H1 (cell line): ENCODE results near the gene ZNF608.

Source experiments
- BRCA1 ChIP-seq: IDR thresholded peaks from 2 replicates; pipeline ENCODE4 v1.6.1; 2012; ENCODE audit warnings: low read depth, low read length, improper control_type of control experiment
- CBX5 ChIP-seq: fragments of 300-800, 300-1000 bp; sonication (generic); IDR thresholded peaks from 2 replicates; pipeline ENCODE4 v1.7.1; 2016; ENCODE audit warnings: antibody characterized with exemption, low read length, low read depth
- EP300 ChIP-seq, 2 experiments: IDR thresholded peaks; 1 replicate in 1 of 2; 2 replicates in 1 of 2; pipeline ENCODE4 v1.6.1; 2011 to 2012; ENCODE audit warnings: low read depth in 2 of 2, low read length in 2 of 2, mild to moderate bottlenecking in 2 of 2, borderline replicate concordance in 1 of 2, inconsistent platforms in 1 of 2, moderate library complexity in 1 of 2
- EZH2 ChIP-seq: fragments of 200-600 bp; sonication (generic); IDR thresholded peaks from 2 replicates; pipeline ENCODE4 v1.7.1; 2012; ENCODE audit warnings: low read depth, mild to moderate bottlenecking, moderate library complexity, low read length, inconsistent platforms; ENCODE audit not compliant: severe bottlenecking
- HDAC6 ChIP-seq: IDR thresholded peaks from one replicate; pipeline ENCODE4 v1.7.1; 2012; ENCODE audit warnings: low read depth, mild to moderate bottlenecking, inconsistent platforms, low read length, moderate library complexity
- POLR2A ChIP-seq, 2 experiments: IDR thresholded peaks; 1 replicate in 1 of 2; 2 replicates in 1 of 2; pipeline ENCODE4 v1.6.1; 2011; ENCODE audit warnings: low read depth in 2 of 2, low read length in 2 of 2, mild to moderate bottlenecking in 2 of 2; ENCODE audit errors: control extremely low read depth in 1 of 2
- SP1 ChIP-seq: IDR thresholded peaks from 2 replicates; pipeline ENCODE4 v1.6.1; 2011; ENCODE audit warnings: low read depth, low read length
- TF ChIP-seq, protein P1 (sequence below): IDR thresholded peaks from 2 replicates; pipeline ENCODE4 v1.6.1; 2011; ENCODE audit warnings: low read length, improper control_type of control experiment
- TF ChIP-seq, protein P2 (sequence below): IDR thresholded peaks from 2 replicates; pipeline ENCODE4 v1.6.1; 2011; ENCODE audit warnings: low read depth, mild to moderate bottlenecking, low read length; ENCODE audit not compliant: insufficient read depth

DNA sequence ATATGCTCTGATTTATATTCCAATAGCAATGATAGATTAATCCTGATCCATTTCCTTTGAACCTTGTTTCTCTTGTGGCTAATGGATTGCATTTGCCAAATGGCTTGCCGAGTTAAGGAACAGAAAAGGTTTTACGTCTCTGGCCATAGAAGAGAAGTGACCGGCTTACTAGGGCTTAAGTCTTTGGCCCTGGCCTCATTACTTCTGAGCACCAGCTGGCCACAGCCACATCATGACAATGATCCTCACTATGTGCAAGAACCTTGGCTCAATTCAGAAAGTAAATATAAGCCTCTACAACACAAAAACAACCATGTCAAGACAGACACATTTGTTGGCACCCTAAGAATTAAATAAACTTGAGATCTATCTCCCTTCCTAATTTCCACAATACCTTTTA, 46.1 kb downstream of the ZNF608 start:
- TF ChIP-seq HDAC6 (no peak), POLR2A (IDR thresholded peaks at IDR 0.05; ENCODE audit: control extremely low read depth in 1 of 2, low read depth in 2 of 2, low read length in 2 of 2) (no peak), EP300 (IDR thresholded peaks at IDR 0.05; ENCODE audit: borderline replicate concordance in 1 of 2, low read depth in 2 of 2, low read length in 2 of 2) (no peak), CBX5 (no peak), BRCA1 (no peak), SP1 (no peak), EZH2 (no peak)
- TF ChIP-seq, protein P1, sequence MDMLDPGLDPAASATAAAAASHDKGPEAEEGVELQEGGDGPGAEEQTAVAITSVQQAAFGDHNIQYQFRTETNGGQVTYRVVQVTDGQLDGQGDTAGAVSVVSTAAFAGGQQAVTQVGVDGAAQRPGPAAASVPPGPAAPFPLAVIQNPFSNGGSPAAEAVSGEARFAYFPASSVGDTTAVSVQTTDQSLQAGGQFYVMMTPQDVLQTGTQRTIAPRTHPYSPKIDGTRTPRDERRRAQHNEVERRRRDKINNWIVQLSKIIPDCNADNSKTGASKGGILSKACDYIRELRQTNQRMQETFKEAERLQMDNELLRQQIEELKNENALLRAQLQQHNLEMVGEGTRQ, result no peak
- TF ChIP-seq, protein P2, sequence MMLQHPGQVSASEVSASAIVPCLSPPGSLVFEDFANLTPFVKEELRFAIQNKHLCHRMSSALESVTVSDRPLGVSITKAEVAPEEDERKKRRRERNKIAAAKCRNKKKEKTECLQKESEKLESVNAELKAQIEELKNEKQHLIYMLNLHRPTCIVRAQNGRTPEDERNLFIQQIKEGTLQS, result no peak
